Suprapubic skin (tissue), 4 donors: Measurements from ENCODE around the gene CDC20. TPM values are rescaled to one million over a fixed set of nuclear protein-coding genes. Genes with fewer than 3 reads are reported as not detected.

Source experiments
- DNase-seq, 2 donors: peaks; one replicate each; pipeline ENCODE4 v3.0.0-alpha.2; 2019; ENCODE audit warnings: low spot score in 2 of 2
- H3K27ac ChIP-seq: fragments of 200-600 bp; sonication (generic); one replicate; pipeline ENCODE4 v1.5.1; 2019
- H3K27me3 ChIP-seq: fragments of 200-600 bp; sonication (generic); one replicate; pipeline ENCODE4 v1.5.1; 2019
- H3K36me3 ChIP-seq: fragments of 200-600 bp; sonication (generic); one replicate; pipeline ENCODE4 v1.5.1; 2019
- H3K4me1 ChIP-seq: fragments of 200-600 bp; sonication (generic); one replicate; pipeline ENCODE4 v1.5.1; 2019
- H3K4me3 ChIP-seq: fragments of 200-600 bp; sonication (generic); one replicate; pipeline ENCODE4 v1.5.1; 2019; ENCODE audit warnings: mild to moderate bottlenecking
- H3K9me3 ChIP-seq: fragments of 200-600 bp; sonication (generic); one replicate; pipeline ENCODE4 v1.5.1; 2019
- CTCF ChIP-seq, 2 donors: fragments of 200-600 bp in 1 of 2; fragments of 450-650 bp in 1 of 2; sonication (generic) in 1 of 2; IDR thresholded peaks; one replicate each; pipeline ENCODE4 v1.5.1; 2016 to 2019; ENCODE audit warnings: antibody characterized with exemption in 2 of 2, mild to moderate bottlenecking in 1 of 2, moderate library complexity in 1 of 2
- EP300 ChIP-seq: sonication (generic); formaldehyde crosslinking; IDR thresholded peaks from one replicate; pipeline ENCODE4 v1.6.1; 2017; ENCODE audit warnings: antibody characterized with exemption
- POLR2A ChIP-seq, 2 donors: fragments of 450-650 bp; IDR thresholded peaks; one replicate each; pipeline ENCODE4 v1.6.1; 2017; ENCODE audit warnings: antibody characterized with exemption in 2 of 2, mild to moderate bottlenecking in 2 of 2, moderate library complexity in 2 of 2
- POLR2AphosphoS5 ChIP-seq, 3 donors: sonication (generic); formaldehyde crosslinking; IDR thresholded peaks; one replicate each; pipeline ENCODE4 v1.6.1; 2017; ENCODE audit warnings: antibody characterized with exemption in 3 of 3
- WGBS: methylation state at CpG from one replicate; pipeline ENCODE4 v1.1.5; 2018; 5-methylcytosine and 5-hydroxymethylcytosine counted together
- total RNA-seq, 4 donors: library from RNA; depleted of rRNA; stranded (reverse); fragments of >200 nt; gene quantifications; one replicate each; pipeline ENCODE4 v1.1.0, GENCODE V29; 2016

CDC20 gene
- total RNA-seq, 4 donors from 2014 or later, result 5.8 to 11.6 (median 7.8) TPM

GRCh38 chr1:43316738-43317520, 41.9 kb upstream of the CDC20 start:
- no peaks in the 10 kb centered on the region for H3K9me3 ChIP-seq
- H3K4me1 ChIP-seq, result no peaks in the 10 kb centered on the region
- TF ChIP-seq POLR2A (IDR thresholded peaks at IDR 0.05) (no peak), CTCF (IDR thresholded peaks at IDR 0.05) (no peak)
- no peak overlapping the region for H3K4me3 ChIP-seq
- H3K36me3 ChIP-seq, result no peaks in the 10 kb centered on the region
- 91% methylated on average over 15 of the region's 16 CpGs for WGBS
- peak in 1 of 2 donors; percentile 54 for DNase-seq
- no peaks in the 10 kb centered on the region for H3K27me3 ChIP-seq
- H3K27ac ChIP-seq, result no peak overlapping the region

- no peaks in the 10 kb centered on the region for H3K4me1 ChIP-seq
- TF ChIP-seq POLR2A (IDR thresholded peaks at IDR 0.05) (no peak), CTCF (IDR thresholded peaks at IDR 0.05) (no peak), POLR2AphosphoS5 (IDR thresholded peaks at IDR 0.05) (no peak), EP300 (no peak)
These were observed 40.8 kb upstream of the CDC20 start for GRCh38 chr1:43317817-43318471.

GRCh38 chr1:43318831-43319230, 40.0 kb upstream of the CDC20 start:
- no peak for TF ChIP-seq CTCF (IDR thresholded peaks at IDR 0.05)
- no peak for TF ChIP-seq EP300
- TF ChIP-seq POLR2AphosphoS5 (IDR thresholded peaks at IDR 0.05), result no peak
- no peak for TF ChIP-seq POLR2A (IDR thresholded peaks at IDR 0.05)
- H3K4me1 ChIP-seq, result no peaks in the 10 kb centered on the region
- no peaks in the 10 kb centered on the region for H3K27me3 ChIP-seq
- peak in 1 of 2 donors; percentile 46 for DNase-seq
- 47% methylated on average over 4 of the region's 4 CpGs for WGBS
- no peaks in the 10 kb centered on the region for H3K9me3 ChIP-seq
- no peak overlapping the region for H3K27ac ChIP-seq
- H3K4me3 ChIP-seq, result no peak overlapping the region
- H3K36me3 ChIP-seq, result no peaks in the 10 kb centered on the region

More at GRCh38 chr1:43317817-43318471, 40.8 kb upstream of the CDC20 start:
- Histone ChIP-seq H3K4me3 (no peak overlapping the region), H3K27me3 (no peaks in the 10 kb centered on the region), H3K27ac (no peak overlapping the region), H3K9me3 (no peaks in the 10 kb centered on the region), H3K36me3 (no peaks in the 10 kb centered on the region)
- 80% methylated on average over 15 of the region's 15 CpGs for WGBS
- DNase-seq, result peak in 1 of 2 donors; percentile 56

- H3K9me3 ChIP-seq, result no peaks in the 10 kb centered on the region
- peak in 1 of 2 donors; percentile 38 for DNase-seq
- TF ChIP-seq POLR2A (IDR thresholded peaks at IDR 0.05), result no peak
- TF ChIP-seq CTCF (IDR thresholded peaks at IDR 0.05), result no peak
- no peak for TF ChIP-seq EP300
- no peak for TF ChIP-seq POLR2AphosphoS5 (IDR thresholded peaks at IDR 0.05)
- no peaks in the 10 kb centered on the region for H3K36me3 ChIP-seq
- no peak overlapping the region for H3K27ac ChIP-seq
- H3K27me3 ChIP-seq, result no peaks in the 10 kb centered on the region
- no peak overlapping the region for H3K4me3 ChIP-seq
- 92% methylated on average over 5 of the region's 5 CpGs for WGBS
- H3K4me1 ChIP-seq, result no peaks in the 10 kb centered on the region
These were observed 39.5 kb upstream of the CDC20 start for GRCh38 chr1:43319288-43319687.

- Histone ChIP-seq H3K27ac (no peak overlapping the region), H3K9me3 (no peaks in the 10 kb centered on the region), H3K27me3 (no peaks in the 10 kb centered on the region), H3K4me1 (no peaks in the 10 kb centered on the region), H3K36me3 (no peaks in the 10 kb centered on the region), H3K4me3 (no peak overlapping the region)
- no peak for TF ChIP-seq CTCF (IDR thresholded peaks at IDR 0.05)
- TF ChIP-seq POLR2AphosphoS5 (IDR thresholded peaks at IDR 0.05), result no peak
- no peak for TF ChIP-seq EP300
- TF ChIP-seq POLR2A (IDR thresholded peaks at IDR 0.05), result no peak
- peak in 1 of 2 donors; percentile 29 for DNase-seq
- 94% methylated on average over 2 of the region's 3 CpGs for WGBS
These were observed 39.0 kb upstream of the CDC20 start for GRCh38 chr1:43319766-43320165.
